WTC11 (cell line): ENCODE data around the gene GCA. TPM values are rescaled to one million over a fixed set of nuclear protein-coding genes. Genes with fewer than 3 reads are reported as not detected.

Experiments used
- ATAC-seq: fragments of 200-7000 bp; cut with Tn5 transposase; 2 replicates; pipeline ENCODE4 v1.10.0; 2021; ENCODE audit warnings: mild to moderate bottlenecking, moderate library complexity
- CTCF ChIA-PET: fragments of 300-600 bp; sonication (Branson Sonifier 250); formaldehyde crosslinking; loops from one replicate; lab custom pipeline; 2021; ENCODE audit warnings: antibody characterized with exemption; lab: Charles Lee
- POLR2A ChIA-PET: fragments of 350-600 bp; sonication (Branson Sonifier 250); formaldehyde crosslinking; loops from one replicate; lab custom pipeline; 2021; ENCODE audit warnings: antibody characterized with exemption; lab: Charles Lee
- DNase-seq: peaks from one replicate; pipeline ENCODE4 v3.0.0; 2021; ENCODE audit warnings: low spot score
- H3K27ac Mint-ChIP-seq: 2 replicates; pipeline ENCODE4 v1.8.0; 2021; ENCODE audit warnings: mixed read lengths
- H3K27me3 Mint-ChIP-seq: 2 replicates; pipeline ENCODE4 v1.8.0; 2021; ENCODE audit warnings: low read depth, mild to moderate bottlenecking, moderate library complexity, mixed read lengths
- H3K36me3 Mint-ChIP-seq: 2 replicates; pipeline ENCODE4 v1.8.0; 2021; ENCODE audit warnings: mixed read lengths
- H3K4me1 Mint-ChIP-seq: 2 replicates; pipeline ENCODE4 v1.8.0; 2022; ENCODE audit warnings: mixed read lengths
- H3K4me3 Mint-ChIP-seq: 2 replicates; pipeline ENCODE4 v1.8.0; 2021; ENCODE audit warnings: mild to moderate bottlenecking, moderate library complexity, mixed read lengths
- H3K9me3 Mint-ChIP-seq: 2 replicates; pipeline ENCODE4 v1.8.0; 2021; ENCODE audit warnings: mixed read lengths
- ATF1 ChIP-seq: sonication (generic); formaldehyde crosslinking; IDR thresholded peaks from 2 replicates; pipeline ENCODE4 v1.8.1; 2023; ENCODE audit warnings: mild to moderate bottlenecking, moderate library complexity, missing genetic modification reagents
- CREM ChIP-seq: sonication (generic); formaldehyde crosslinking; IDR thresholded peaks from 2 replicates; pipeline ENCODE4 v1.8.1; 2022; ENCODE audit warnings: mild to moderate bottlenecking, missing genetic modification reagents, moderate library complexity
- FOXP1 ChIP-seq: sonication (generic); formaldehyde crosslinking; IDR thresholded peaks from 2 replicates; pipeline ENCODE4 v1.8.0; 2022; ENCODE audit warnings: missing genetic modification reagents, mild to moderate bottlenecking, moderate library complexity, borderline replicate concordance
- GTF2I ChIP-seq: fragments of 250-450 bp; sonication (Bioruptor Pico); conservative IDR thresholded peaks from 2 replicates; pipeline ENCODE4 v1.4.0; 2021; ENCODE audit warnings: mild to moderate bottlenecking
- MXD4 ChIP-seq: fragments of 250-450 bp; sonication (Bioruptor Pico); IDR thresholded peaks from 2 replicates; pipeline ENCODE4 v1.8.0; 2021; ENCODE audit warnings: mild to moderate bottlenecking, moderate library complexity, borderline replicate concordance
- NFYB ChIP-seq: sonication (generic); formaldehyde crosslinking; conservative IDR thresholded peaks from 2 replicates; pipeline ENCODE4 v1.8.0; 2022; ENCODE audit warnings: low read depth, missing genetic modification reagents
- SMAD3 ChIP-seq: sonication (generic); formaldehyde crosslinking; IDR thresholded peaks from 2 replicates; pipeline ENCODE4 v1.8.0; 2022; ENCODE audit warnings: missing genetic modification reagents, mild to moderate bottlenecking, borderline replicate concordance
- SMAD4 ChIP-seq: sonication (generic); formaldehyde crosslinking; IDR thresholded peaks from 2 replicates; pipeline ENCODE4 v1.8.0; 2022; ENCODE audit warnings: mild to moderate bottlenecking, missing genetic modification reagents
- SOX15 ChIP-seq: fragments of 250-450 bp; sonication (Bioruptor Pico); IDR thresholded peaks from 2 replicates; pipeline ENCODE4 v1.9.0; 2021; ENCODE audit warnings: mild to moderate bottlenecking
- SP1 ChIP-seq: sonication (generic); formaldehyde crosslinking; conservative IDR thresholded peaks from 2 replicates; pipeline ENCODE4 v1.8.1; 2022; ENCODE audit warnings: missing genetic modification reagents
- TCF7 ChIP-seq: sonication (generic); formaldehyde crosslinking; IDR thresholded peaks from 2 replicates; pipeline ENCODE4 v1.8.0; 2022; ENCODE audit warnings: mild to moderate bottlenecking, low read depth, missing genetic modification reagents, moderate library complexity
- ZNF317 ChIP-seq: sonication (generic); formaldehyde crosslinking; IDR thresholded peaks from 2 replicates; pipeline ENCODE4 v1.8.1; 2023; ENCODE audit warnings: low read depth, mild to moderate bottlenecking, moderate library complexity, missing genetic modification reagents, borderline replicate concordance
- ZNF396 ChIP-seq: fragments of 250-450 bp; sonication (Bioruptor Pico); IDR thresholded peaks from 2 replicates; pipeline ENCODE4 v1.8.0; 2021; ENCODE audit warnings: mild to moderate bottlenecking, moderate library complexity, borderline replicate concordance
- total RNA-seq: library from RNA; stranded (reverse); gene quantifications from 3 replicates; pipeline ENCODE4 v1.2.3, GENCODE V29; 2021
- TF ChIP-seq, protein P1 (sequence below): sonication (generic); formaldehyde crosslinking; IDR thresholded peaks from 2 replicates; pipeline ENCODE4 v1.8.1; 2023; ENCODE audit warnings: mild to moderate bottlenecking, missing genetic modification reagents, moderate library complexity
- TF ChIP-seq, protein P2 (sequence below): sonication (generic); formaldehyde crosslinking; IDR thresholded peaks from 2 replicates; pipeline ENCODE4 v1.8.1; 2022; ENCODE audit warnings: mild to moderate bottlenecking, moderate library complexity, missing genetic modification reagents
- TF ChIP-seq, protein P3 (sequence below): sonication (generic); formaldehyde crosslinking; IDR thresholded peaks from 2 replicates; pipeline ENCODE4 v1.8.1; 2023; ENCODE audit warnings: mild to moderate bottlenecking, moderate library complexity, missing genetic modification reagents
- TF ChIP-seq, protein P4 (sequence below): sonication (generic); formaldehyde crosslinking; IDR thresholded peaks from 2 replicates; pipeline ENCODE4 v1.8.1; 2022; ENCODE audit warnings: mild to moderate bottlenecking, missing genetic modification reagents, moderate library complexity, borderline replicate concordance
- TF ChIP-seq, protein P5 (sequence below): fragments of 250-450 bp; sonication (Bioruptor Pico); IDR thresholded peaks from 2 replicates; pipeline ENCODE4 v1.9.0; 2021; ENCODE audit warnings: mild to moderate bottlenecking
- TF ChIP-seq, protein P6 (sequence below): sonication (generic); formaldehyde crosslinking; IDR thresholded peaks from 2 replicates; pipeline ENCODE4 v1.8.1; 2023; ENCODE audit warnings: mild to moderate bottlenecking, missing genetic modification reagents, moderate library complexity
- TF ChIP-seq, protein P7 (sequence below): fragments of 250-450 bp; sonication (Bioruptor Pico); IDR thresholded peaks from 2 replicates; pipeline ENCODE4 v1.9.0; 2021; ENCODE audit warnings: mild to moderate bottlenecking
- TF ChIP-seq, protein P8 (sequence below): sonication (generic); formaldehyde crosslinking; IDR thresholded peaks from 2 replicates; pipeline ENCODE4 v1.8.1; 2023; ENCODE audit warnings: mild to moderate bottlenecking, missing genetic modification reagents
- TF ChIP-seq, protein P9 (sequence below): sonication (generic); formaldehyde crosslinking; IDR thresholded peaks from 2 replicates; pipeline ENCODE4 v1.8.0; 2023; ENCODE audit warnings: mild to moderate bottlenecking, missing genetic modification reagents

Gene GCA
- total RNA-seq, 1 experiment from 2014 or later: 42.1 TPM

DNA sequence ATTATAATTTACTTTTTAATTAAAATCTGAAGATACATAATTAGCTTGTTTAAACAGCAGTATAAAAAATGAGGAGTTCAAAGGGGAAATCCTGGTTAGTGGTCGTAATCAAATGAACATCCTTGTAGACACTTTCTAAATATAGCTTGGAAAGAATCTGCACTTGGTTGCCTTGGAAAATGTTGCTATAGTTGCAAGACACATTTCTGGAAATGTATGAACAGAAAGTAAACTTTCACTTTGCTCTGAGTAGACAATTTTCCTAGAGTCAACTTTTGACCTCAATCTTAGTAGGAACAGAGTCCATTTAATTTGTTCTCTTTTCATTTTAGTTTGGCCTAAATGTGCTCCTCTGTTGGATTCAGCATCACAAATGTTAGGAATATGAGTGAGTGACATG is 38.3 kb downstream of the GCA start (continued):
- TF ChIP-seq ATF1 (CRISPR knock-in tag): no peak
- no peak for TF ChIP-seq CREM (CRISPR knock-in tag)
- TF ChIP-seq MXD4: no peak
- TF ChIP-seq, protein P1, sequence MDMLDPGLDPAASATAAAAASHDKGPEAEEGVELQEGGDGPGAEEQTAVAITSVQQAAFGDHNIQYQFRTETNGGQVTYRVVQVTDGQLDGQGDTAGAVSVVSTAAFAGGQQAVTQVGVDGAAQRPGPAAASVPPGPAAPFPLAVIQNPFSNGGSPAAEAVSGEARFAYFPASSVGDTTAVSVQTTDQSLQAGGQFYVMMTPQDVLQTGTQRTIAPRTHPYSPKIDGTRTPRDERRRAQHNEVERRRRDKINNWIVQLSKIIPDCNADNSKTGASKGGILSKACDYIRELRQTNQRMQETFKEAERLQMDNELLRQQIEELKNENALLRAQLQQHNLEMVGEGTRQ (CRISPR knock-in tag): no peak
- TF ChIP-seq, protein P2, sequence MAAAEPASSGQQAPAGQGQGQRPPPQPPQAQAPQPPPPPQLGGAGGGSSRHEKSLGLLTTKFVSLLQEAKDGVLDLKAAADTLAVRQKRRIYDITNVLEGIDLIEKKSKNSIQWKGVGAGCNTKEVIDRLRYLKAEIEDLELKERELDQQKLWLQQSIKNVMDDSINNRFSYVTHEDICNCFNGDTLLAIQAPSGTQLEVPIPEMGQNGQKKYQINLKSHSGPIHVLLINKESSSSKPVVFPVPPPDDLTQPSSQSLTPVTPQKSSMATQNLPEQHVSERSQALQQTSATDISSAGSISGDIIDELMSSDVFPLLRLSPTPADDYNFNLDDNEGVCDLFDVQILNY (CRISPR knock-in tag): no peak
- TF ChIP-seq, protein P3, sequence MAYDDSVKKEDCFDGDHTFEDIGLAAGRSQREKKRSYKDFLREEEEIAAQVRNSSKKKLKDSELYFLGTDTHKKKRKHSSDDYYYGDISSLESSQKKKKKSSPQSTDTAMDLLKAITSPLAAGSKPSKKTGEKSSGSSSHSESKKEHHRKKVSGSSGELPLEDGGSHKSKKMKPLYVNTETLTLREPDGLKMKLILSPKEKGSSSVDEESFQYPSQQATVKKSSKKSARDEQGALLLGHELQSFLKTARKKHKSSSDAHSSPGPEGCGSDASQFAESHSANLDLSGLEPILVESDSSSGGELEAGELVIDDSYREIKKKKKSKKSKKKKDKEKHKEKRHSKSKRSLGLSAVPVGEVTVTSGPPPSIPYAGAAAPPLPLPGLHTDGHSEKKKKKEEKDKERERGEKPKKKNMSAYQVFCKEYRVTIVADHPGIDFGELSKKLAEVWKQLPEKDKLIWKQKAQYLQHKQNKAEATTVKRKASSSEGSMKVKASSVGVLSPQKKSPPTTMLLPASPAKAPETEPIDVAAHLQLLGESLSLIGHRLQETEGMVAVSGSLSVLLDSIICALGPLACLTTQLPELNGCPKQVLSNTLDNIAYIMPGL (CRISPR knock-in tag): no peak

DNA sequence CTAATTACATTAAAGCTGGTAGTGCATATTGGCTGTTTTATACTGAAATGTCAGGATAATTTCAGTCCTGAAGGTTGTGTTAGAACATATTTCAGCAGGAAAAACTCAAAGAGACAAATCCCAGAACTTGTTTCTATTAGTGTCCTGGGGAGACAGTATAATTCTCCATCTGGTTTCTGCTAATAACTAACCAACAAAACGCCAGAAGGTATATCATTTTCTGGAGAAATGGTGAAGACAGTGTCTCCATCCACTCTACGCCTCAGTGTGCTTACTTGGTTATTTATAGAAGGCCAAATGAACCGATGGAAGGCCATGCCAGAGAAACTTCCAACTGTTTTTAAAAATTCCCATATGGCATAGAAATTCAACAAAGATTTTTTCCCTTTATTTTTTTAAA is 41.6 kb downstream of the GCA start:
- no peaks in the 10 kb centered on the region for H3K27me3 Mint-ChIP-seq
- DNase-seq (no peak), ATAC-seq (no peak)
- H3K27ac Mint-ChIP-seq: no peak overlapping the region
- ChIA-PET CTCF (no interaction called here), POLR2A (no interaction called here)
- H3K4me3 Mint-ChIP-seq: no peak overlapping the region
- no peaks in the 10 kb centered on the region for H3K9me3 Mint-ChIP-seq
- no peaks in the 10 kb centered on the region for H3K36me3 Mint-ChIP-seq
- peaks cover 3% of the 10 kb centered on the region for H3K4me1 Mint-ChIP-seq
- TF ChIP-seq, protein P4, sequence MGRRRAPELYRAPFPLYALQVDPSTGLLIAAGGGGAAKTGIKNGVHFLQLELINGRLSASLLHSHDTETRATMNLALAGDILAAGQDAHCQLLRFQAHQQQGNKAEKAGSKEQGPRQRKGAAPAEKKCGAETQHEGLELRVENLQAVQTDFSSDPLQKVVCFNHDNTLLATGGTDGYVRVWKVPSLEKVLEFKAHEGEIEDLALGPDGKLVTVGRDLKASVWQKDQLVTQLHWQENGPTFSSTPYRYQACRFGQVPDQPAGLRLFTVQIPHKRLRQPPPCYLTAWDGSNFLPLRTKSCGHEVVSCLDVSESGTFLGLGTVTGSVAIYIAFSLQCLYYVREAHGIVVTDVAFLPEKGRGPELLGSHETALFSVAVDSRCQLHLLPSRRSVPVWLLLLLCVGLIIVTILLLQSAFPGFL (CRISPR knock-in tag): no peak
- TF ChIP-seq TCF7: no peak
- no peak for TF ChIP-seq SMAD4
- TF ChIP-seq SP1 (CRISPR knock-in tag): no peak
- TF ChIP-seq, protein P5, sequence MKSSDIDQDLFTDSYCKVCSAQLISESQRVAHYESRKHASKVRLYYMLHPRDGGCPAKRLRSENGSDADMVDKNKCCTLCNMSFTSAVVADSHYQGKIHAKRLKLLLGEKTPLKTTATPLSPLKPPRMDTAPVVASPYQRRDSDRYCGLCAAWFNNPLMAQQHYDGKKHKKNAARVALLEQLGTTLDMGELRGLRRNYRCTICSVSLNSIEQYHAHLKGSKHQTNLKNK: no peak
- TF ChIP-seq, protein P6, sequence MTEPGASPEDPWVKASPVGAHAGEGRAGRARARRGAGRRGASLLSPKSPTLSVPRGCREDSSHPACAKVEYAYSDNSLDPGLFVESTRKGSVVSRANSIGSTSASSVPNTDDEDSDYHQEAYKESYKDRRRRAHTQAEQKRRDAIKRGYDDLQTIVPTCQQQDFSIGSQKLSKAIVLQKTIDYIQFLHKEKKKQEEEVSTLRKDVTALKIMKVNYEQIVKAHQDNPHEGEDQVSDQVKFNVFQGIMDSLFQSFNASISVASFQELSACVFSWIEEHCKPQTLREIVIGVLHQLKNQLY (CRISPR knock-in tag): no peak
- TF ChIP-seq, protein P7, sequence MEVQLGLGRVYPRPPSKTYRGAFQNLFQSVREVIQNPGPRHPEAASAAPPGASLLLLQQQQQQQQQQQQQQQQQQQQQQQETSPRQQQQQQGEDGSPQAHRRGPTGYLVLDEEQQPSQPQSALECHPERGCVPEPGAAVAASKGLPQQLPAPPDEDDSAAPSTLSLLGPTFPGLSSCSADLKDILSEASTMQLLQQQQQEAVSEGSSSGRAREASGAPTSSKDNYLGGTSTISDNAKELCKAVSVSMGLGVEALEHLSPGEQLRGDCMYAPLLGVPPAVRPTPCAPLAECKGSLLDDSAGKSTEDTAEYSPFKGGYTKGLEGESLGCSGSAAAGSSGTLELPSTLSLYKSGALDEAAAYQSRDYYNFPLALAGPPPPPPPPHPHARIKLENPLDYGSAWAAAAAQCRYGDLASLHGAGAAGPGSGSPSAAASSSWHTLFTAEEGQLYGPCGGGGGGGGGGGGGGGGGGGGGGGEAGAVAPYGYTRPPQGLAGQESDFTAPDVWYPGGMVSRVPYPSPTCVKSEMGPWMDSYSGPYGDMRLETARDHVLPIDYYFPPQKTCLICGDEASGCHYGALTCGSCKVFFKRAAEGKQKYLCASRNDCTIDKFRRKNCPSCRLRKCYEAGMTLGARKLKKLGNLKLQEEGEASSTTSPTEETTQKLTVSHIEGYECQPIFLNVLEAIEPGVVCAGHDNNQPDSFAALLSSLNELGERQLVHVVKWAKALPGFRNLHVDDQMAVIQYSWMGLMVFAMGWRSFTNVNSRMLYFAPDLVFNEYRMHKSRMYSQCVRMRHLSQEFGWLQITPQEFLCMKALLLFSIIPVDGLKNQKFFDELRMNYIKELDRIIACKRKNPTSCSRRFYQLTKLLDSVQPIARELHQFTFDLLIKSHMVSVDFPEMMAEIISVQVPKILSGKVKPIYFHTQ (CRISPR knock-in tag): no peak
- TF ChIP-seq ZNF317 (CRISPR knock-in tag): no peak
- TF ChIP-seq ZNF396: no peak
- TF ChIP-seq, protein P8, sequence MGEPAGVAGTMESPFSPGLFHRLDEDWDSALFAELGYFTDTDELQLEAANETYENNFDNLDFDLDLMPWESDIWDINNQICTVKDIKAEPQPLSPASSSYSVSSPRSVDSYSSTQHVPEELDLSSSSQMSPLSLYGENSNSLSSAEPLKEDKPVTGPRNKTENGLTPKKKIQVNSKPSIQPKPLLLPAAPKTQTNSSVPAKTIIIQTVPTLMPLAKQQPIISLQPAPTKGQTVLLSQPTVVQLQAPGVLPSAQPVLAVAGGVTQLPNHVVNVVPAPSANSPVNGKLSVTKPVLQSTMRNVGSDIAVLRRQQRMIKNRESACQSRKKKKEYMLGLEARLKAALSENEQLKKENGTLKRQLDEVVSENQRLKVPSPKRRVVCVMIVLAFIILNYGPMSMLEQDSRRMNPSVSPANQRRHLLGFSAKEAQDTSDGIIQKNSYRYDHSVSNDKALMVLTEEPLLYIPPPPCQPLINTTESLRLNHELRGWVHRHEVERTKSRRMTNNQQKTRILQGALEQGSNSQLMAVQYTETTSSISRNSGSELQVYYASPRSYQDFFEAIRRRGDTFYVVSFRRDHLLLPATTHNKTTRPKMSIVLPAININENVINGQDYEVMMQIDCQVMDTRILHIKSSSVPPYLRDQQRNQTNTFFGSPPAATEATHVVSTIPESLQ (CRISPR knock-in tag): no peak
- no peak for TF ChIP-seq NFYB (CRISPR knock-in tag)
- no peak for TF ChIP-seq GTF2I (CRISPR knock-in tag)
- TF ChIP-seq, protein P1 (CRISPR knock-in tag): no peak
- no peak for TF ChIP-seq SOX15
- TF ChIP-seq, protein P9, sequence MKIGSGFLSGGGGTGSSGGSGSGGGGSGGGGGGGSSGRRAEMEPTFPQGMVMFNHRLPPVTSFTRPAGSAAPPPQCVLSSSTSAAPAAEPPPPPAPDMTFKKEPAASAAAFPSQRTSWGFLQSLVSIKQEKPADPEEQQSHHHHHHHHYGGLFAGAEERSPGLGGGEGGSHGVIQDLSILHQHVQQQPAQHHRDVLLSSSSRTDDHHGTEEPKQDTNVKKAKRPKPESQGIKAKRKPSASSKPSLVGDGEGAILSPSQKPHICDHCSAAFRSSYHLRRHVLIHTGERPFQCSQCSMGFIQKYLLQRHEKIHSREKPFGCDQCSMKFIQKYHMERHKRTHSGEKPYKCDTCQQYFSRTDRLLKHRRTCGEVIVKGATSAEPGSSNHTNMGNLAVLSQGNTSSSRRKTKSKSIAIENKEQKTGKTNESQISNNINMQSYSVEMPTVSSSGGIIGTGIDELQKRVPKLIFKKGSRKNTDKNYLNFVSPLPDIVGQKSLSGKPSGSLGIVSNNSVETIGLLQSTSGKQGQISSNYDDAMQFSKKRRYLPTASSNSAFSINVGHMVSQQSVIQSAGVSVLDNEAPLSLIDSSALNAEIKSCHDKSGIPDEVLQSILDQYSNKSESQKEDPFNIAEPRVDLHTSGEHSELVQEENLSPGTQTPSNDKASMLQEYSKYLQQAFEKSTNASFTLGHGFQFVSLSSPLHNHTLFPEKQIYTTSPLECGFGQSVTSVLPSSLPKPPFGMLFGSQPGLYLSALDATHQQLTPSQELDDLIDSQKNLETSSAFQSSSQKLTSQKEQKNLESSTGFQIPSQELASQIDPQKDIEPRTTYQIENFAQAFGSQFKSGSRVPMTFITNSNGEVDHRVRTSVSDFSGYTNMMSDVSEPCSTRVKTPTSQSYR (CRISPR knock-in tag): no peak
- TF ChIP-seq SMAD3: no peak
- TF ChIP-seq FOXP1: no peak
